SU-DHL-6 (cell line): Measurements from ENCODE around the gene C6orf120.

Experiments
- CTCF ChIP-seq: fragments of 200-600 bp; sonication (generic); IDR thresholded peaks from one replicate; pipeline ENCODE4 v1.5.1; 2017; ENCODE audit warnings: antibody characterized with exemption, mild to moderate bottlenecking, low read length, moderate library complexity; ENCODE audit not compliant: insufficient read depth, poor library complexity, severe bottlenecking
- EZH2phosphoT487 ChIP-seq: fragments of 200-600 bp; sonication (generic), shearing (Covaris generic); conservative IDR thresholded peaks from 2 replicates; pipeline ENCODE4 v1.6.1; 2018; ENCODE audit warnings: mild to moderate bottlenecking, antibody characterized with exemption, low read length, moderate library complexity, mixed read lengths

- TF ChIP-seq CTCF (no peak), EZH2phosphoT487 (no peak)
Observed at GRCh38 chr6:169702840-169703246, 917 bp downstream of the C6orf120 start.
